Measurements from ENCODE around the gene INPP5D. TPM values are rescaled to one million over a fixed set of nuclear protein-coding genes. Genes with fewer than 3 reads are reported as not detected.

The INPP5D gene
- total RNA-seq, 1 donor from 2014 or later: 14.7 TPM

DNA sequence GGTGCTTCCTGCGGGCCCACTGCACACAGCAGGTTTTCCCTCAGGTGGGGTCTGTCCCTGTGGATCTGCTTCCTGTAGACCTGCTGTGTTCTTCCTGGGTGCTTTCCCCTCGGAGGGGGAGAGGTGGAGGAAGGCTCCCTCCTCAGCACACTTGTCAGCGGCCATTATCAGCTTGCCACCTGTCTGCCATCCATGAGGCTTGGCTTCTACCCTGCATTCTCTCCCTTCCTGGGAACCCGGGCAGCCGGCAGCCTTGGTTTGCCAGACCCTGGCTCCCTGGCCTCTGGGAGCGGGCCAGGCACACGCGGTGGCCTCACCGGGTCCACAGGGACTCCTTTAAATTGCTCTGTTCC lies 58.5 kb downstream of the INPP5D start:
- Histone ChIP-seq H3K4me2 (ENCODE audit: low read length) (no peak overlapping the region), H3K79me2 (ENCODE audit: insufficient read depth, low read length) (no peaks in the 10 kb centered on the region), H3K9me3 (ENCODE audit: insufficient read depth, low read depth, low read length) (no peaks in the 10 kb centered on the region), H3K36me3 (ENCODE audit: insufficient read depth, low read length) (no peaks in the 10 kb centered on the region), H2AFZ (ENCODE audit: low read depth, low read length) (no peak overlapping the region), H4K20me1 (ENCODE audit: insufficient read depth, low read length) (no peaks in the 10 kb centered on the region), H3K27ac (ENCODE audit: low read depth, low read length) (no peak overlapping the region), H3K9ac (ENCODE audit: low read length) (no peak overlapping the region), H3K4me1 (ENCODE audit: insufficient read depth, low read length) (no peaks in the 10 kb centered on the region), H3K27me3 (ENCODE audit: insufficient read depth, low read length) (no peaks in the 10 kb centered on the region), H3K4me3 (ENCODE audit: insufficient read depth, low read depth, low read length) (no peak overlapping the region)
- H3K9me3 Mint-ChIP-seq (ENCODE audit: unreplicated experiment): no peaks in the 10 kb centered on the region
- no peak overlapping the region for H3K4me3 Mint-ChIP-seq (ENCODE audit: unreplicated experiment)
- no peak overlapping the region for H3K27ac Mint-ChIP-seq (ENCODE audit: unreplicated experiment)
- H3K36me3 Mint-ChIP-seq (ENCODE audit: low read depth, unreplicated experiment): no peaks in the 10 kb centered on the region
- H3K4me1 Mint-ChIP-seq (ENCODE audit: low read depth, unreplicated experiment): no peaks in the 10 kb centered on the region
- FAIRE-seq: no peak
- H3K27me3 Mint-ChIP-seq (ENCODE audit: low read depth, unreplicated experiment): peaks cover 47% of the 10 kb centered on the region
- DNase-seq (ENCODE audit: low read depth): no peak
- TF ChIP-seq, protein P1, sequence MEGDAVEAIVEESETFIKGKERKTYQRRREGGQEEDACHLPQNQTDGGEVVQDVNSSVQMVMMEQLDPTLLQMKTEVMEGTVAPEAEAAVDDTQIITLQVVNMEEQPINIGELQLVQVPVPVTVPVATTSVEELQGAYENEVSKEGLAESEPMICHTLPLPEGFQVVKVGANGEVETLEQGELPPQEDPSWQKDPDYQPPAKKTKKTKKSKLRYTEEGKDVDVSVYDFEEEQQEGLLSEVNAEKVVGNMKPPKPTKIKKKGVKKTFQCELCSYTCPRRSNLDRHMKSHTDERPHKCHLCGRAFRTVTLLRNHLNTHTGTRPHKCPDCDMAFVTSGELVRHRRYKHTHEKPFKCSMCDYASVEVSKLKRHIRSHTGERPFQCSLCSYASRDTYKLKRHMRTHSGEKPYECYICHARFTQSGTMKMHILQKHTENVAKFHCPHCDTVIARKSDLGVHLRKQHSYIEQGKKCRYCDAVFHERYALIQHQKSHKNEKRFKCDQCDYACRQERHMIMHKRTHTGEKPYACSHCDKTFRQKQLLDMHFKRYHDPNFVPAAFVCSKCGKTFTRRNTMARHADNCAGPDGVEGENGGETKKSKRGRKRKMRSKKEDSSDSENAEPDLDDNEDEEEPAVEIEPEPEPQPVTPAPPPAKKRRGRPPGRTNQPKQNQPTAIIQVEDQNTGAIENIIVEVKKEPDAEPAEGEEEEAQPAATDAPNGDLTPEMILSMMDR (IDR thresholded peaks at IDR 0.05; ENCODE audit: insufficient read depth, low read depth, low read length): no peak
- no peak for TF ChIP-seq EZH2 (IDR thresholded peaks at IDR 0.05; ENCODE audit: insufficient read depth, low read length)

GRCh38 chr2:233119123-233119522 lies 59.0 kb downstream of the INPP5D start:
- Histone ChIP-seq H3K79me2 (ENCODE audit: insufficient read depth, low read length) (no peaks in the 10 kb centered on the region), H4K20me1 (ENCODE audit: insufficient read depth, low read length) (no peaks in the 10 kb centered on the region), H3K27me3 (ENCODE audit: insufficient read depth, low read length) (no peaks in the 10 kb centered on the region), H3K9me3 (ENCODE audit: insufficient read depth, low read depth, low read length) (no peaks in the 10 kb centered on the region), H3K36me3 (ENCODE audit: insufficient read depth, low read length) (no peaks in the 10 kb centered on the region), H3K27ac (ENCODE audit: low read depth, low read length) (no peak overlapping the region), H3K4me2 (ENCODE audit: low read length) (no peak overlapping the region), H3K9ac (ENCODE audit: low read length) (no peak overlapping the region), H2AFZ (ENCODE audit: low read depth, low read length) (no peak overlapping the region), H3K4me3 (ENCODE audit: insufficient read depth, low read depth, low read length) (no peak overlapping the region), H3K4me1 (ENCODE audit: insufficient read depth, low read length) (no peaks in the 10 kb centered on the region)
- DNase-seq (ENCODE audit: low read depth): no peak
- no peak for FAIRE-seq
- H3K27me3 Mint-ChIP-seq (ENCODE audit: low read depth, unreplicated experiment): peaks cover 45% of the 10 kb centered on the region
- no peak overlapping the region for H3K4me3 Mint-ChIP-seq (ENCODE audit: unreplicated experiment)
- no peaks in the 10 kb centered on the region for H3K9me3 Mint-ChIP-seq (ENCODE audit: unreplicated experiment)
- no peak overlapping the region for H3K27ac Mint-ChIP-seq (ENCODE audit: unreplicated experiment)
- no peaks in the 10 kb centered on the region for H3K4me1 Mint-ChIP-seq (ENCODE audit: low read depth, unreplicated experiment)
- H3K36me3 Mint-ChIP-seq (ENCODE audit: low read depth, unreplicated experiment): no peaks in the 10 kb centered on the region
- TF ChIP-seq EZH2 (IDR thresholded peaks at IDR 0.05; ENCODE audit: insufficient read depth, low read length): no peak
- TF ChIP-seq, protein P1 (IDR thresholded peaks at IDR 0.05; ENCODE audit: insufficient read depth, low read depth, low read length): no peak

DNA sequence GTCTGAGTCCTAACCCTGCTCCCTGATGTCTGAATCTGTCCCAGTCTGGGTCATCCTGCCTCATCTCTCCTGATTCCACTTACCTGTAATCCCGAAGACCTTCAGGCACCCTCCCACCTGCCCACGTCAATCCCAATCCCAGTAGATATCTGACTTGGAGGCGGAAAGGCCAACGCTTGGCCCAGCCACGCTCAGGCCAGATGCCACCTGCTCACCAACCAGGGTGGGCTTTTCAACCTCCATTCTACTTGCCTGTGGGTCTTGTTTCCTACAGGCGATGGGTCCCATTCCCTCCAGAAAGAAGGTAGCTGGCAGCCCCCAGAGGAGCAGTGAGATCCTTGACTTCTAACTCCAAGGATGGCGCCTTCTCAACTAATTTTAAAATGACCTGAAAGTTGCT lies 59.7 kb downstream of the INPP5D start:
- H3K36me3 ChIP-seq (ENCODE audit: insufficient read depth, low read length): no peaks in the 10 kb centered on the region
- Mint-ChIP-seq H3K36me3 (ENCODE audit: low read depth, unreplicated experiment) (no peaks in the 10 kb centered on the region), H3K4me3 (ENCODE audit: unreplicated experiment) (no peak overlapping the region), H3K27ac (ENCODE audit: unreplicated experiment) (no peak overlapping the region), H3K4me1 (ENCODE audit: low read depth, unreplicated experiment) (no peaks in the 10 kb centered on the region), H3K9me3 (ENCODE audit: unreplicated experiment) (no peaks in the 10 kb centered on the region), H3K27me3 (ENCODE audit: low read depth, unreplicated experiment) (peaks cover 48% of the 10 kb centered on the region)
- no peak overlapping the region for H3K27ac ChIP-seq (ENCODE audit: low read depth, low read length)
- no peak overlapping the region for H3K9ac ChIP-seq (ENCODE audit: low read length)
- no peak overlapping the region for H2AFZ ChIP-seq (ENCODE audit: low read depth, low read length)
- DNase-seq (ENCODE audit: low read depth) (no peak), FAIRE-seq (no peak)
- no peaks in the 10 kb centered on the region for H3K9me3 ChIP-seq (ENCODE audit: insufficient read depth, low read depth, low read length)
- no peaks in the 10 kb centered on the region for H3K27me3 ChIP-seq (ENCODE audit: insufficient read depth, low read length)
- no peaks in the 10 kb centered on the region for H3K4me1 ChIP-seq (ENCODE audit: insufficient read depth, low read length)
- no peaks in the 10 kb centered on the region for H3K79me2 ChIP-seq (ENCODE audit: insufficient read depth, low read length)
- no peak overlapping the region for H3K4me2 ChIP-seq (ENCODE audit: low read length)
- H4K20me1 ChIP-seq (ENCODE audit: insufficient read depth, low read length): no peaks in the 10 kb centered on the region
- H3K4me3 ChIP-seq (ENCODE audit: insufficient read depth, low read depth, low read length): no peak overlapping the region
- TF ChIP-seq EZH2 (IDR thresholded peaks at IDR 0.05; ENCODE audit: insufficient read depth, low read length): no peak
- TF ChIP-seq, protein P1 (IDR thresholded peaks at IDR 0.05; ENCODE audit: insufficient read depth, low read depth, low read length): no peak
